ENCODE data around the gene SLC39A11. TPM values are rescaled to one million over a fixed set of nuclear protein-coding genes. Genes with fewer than 3 reads are reported as not detected.

The SLC39A11 gene
- total RNA-seq, 2 experiments from 2014 or later = 25.6 to 51.5 TPM

- Histone ChIP-seq H3K27ac (ENCODE audit: low read depth, low read length, poor library complexity, severe bottlenecking) (no peak overlapping the region), H2AFZ (ENCODE audit: low read length) (no peak overlapping the region), H3K79me2 (ENCODE audit: insufficient read depth, low read depth, low read length) (no peaks in the 10 kb centered on the region), H3K9me2 (ENCODE audit: insufficient read depth, low read length) (no peaks in the 10 kb centered on the region), H3K36me3 (ENCODE audit: insufficient read depth, low read length) (no peaks in the 10 kb centered on the region), H3K4me3 (ENCODE audit: low read depth, low read length, poor library complexity, severe bottlenecking) (no peak overlapping the region), H3K9me3 (ENCODE audit: low read length) (no peaks in the 10 kb centered on the region), H3K4me1 (ENCODE audit: insufficient read depth, low read length, poor library complexity, severe bottlenecking) (no peaks in the 10 kb centered on the region), H3K4me2 (ENCODE audit: low read length) (no peak overlapping the region), H4K20me1 (ENCODE audit: insufficient read depth, low read length) (no peaks in the 10 kb centered on the region)
- intact Hi-C loops (cut with micrococcal nuclease; ENCODE audit: unreplicated experiment) = no loop called here
- ChIA-PET POLR2A (interaction anchor here (1.0 to 1.3 kb wide), 2 partner anchors 8 to 9 kb away, joined by 3 to 5 read pairs; no protein-coding TSS in a partner anchor), CTCF (ENCODE audit: unreplicated experiment) (no interaction called here)
- no TSS peak for BruUV-seq (replicated peaks)
- DNase-seq (ENCODE audit: low spot score) = no peak
- no peak for TF ChIP-seq EZH2phosphoT487 (IDR thresholded peaks at IDR 0.05; ENCODE audit: borderline replicate concordance, low read depth, low read length)
- no peak for TF ChIP-seq CTCF (conservative IDR thresholded peaks at IDR 0.05; ENCODE audit: low read length)
Measured at GRCh38 chr17:72931635-72932034, 160.9 kb downstream of the SLC39A11 start.

- TF ChIP-seq CTCF (conservative IDR thresholded peaks at IDR 0.05; ENCODE audit: low read length) (no peak), EZH2phosphoT487 (IDR thresholded peaks at IDR 0.05; ENCODE audit: borderline replicate concordance, low read depth, low read length) (no peak)
- Histone ChIP-seq H3K36me3 (ENCODE audit: insufficient read depth, low read length) (no peaks in the 10 kb centered on the region), H3K4me1 (ENCODE audit: insufficient read depth, low read length, poor library complexity, severe bottlenecking) (no peaks in the 10 kb centered on the region), H3K27ac (ENCODE audit: low read depth, low read length, poor library complexity, severe bottlenecking) (no peak overlapping the region), H3K9me2 (ENCODE audit: insufficient read depth, low read length) (no peaks in the 10 kb centered on the region), H3K79me2 (ENCODE audit: insufficient read depth, low read depth, low read length) (no peaks in the 10 kb centered on the region), H3K4me2 (ENCODE audit: low read length) (no peak overlapping the region), H3K9me3 (ENCODE audit: low read length) (no peaks in the 10 kb centered on the region), H2AFZ (ENCODE audit: low read length) (no peak overlapping the region), H3K4me3 (ENCODE audit: low read depth, low read length, poor library complexity, severe bottlenecking) (no peak overlapping the region), H4K20me1 (ENCODE audit: insufficient read depth, low read length) (no peaks in the 10 kb centered on the region)
- POLR2A ChIA-PET = interaction anchor here (1.0 to 1.3 kb wide), 2 partner anchors 8 to 9 kb away, joined by 3 to 5 read pairs; no protein-coding TSS in a partner anchor
- intact Hi-C loops (cut with micrococcal nuclease; ENCODE audit: unreplicated experiment) = no loop called here
- CTCF ChIA-PET (ENCODE audit: unreplicated experiment) = no interaction called here
- DNase-seq (ENCODE audit: low spot score) = peak; percentile 57
- BruUV-seq (replicated peaks) = no TSS peak
Measured at GRCh38 chr17:72931163-72931562, 161.3 kb downstream of the SLC39A11 start.

GRCh38 chr17:72930031-72930430 is 162.5 kb downstream of the SLC39A11 start:
- Histone ChIP-seq H3K36me3 (ENCODE audit: insufficient read depth, low read length) (no peaks in the 10 kb centered on the region), H3K9me2 (ENCODE audit: insufficient read depth, low read length) (no peaks in the 10 kb centered on the region), H3K4me3 (ENCODE audit: low read depth, low read length, poor library complexity, severe bottlenecking) (no peak overlapping the region), H3K79me2 (ENCODE audit: insufficient read depth, low read depth, low read length) (no peaks in the 10 kb centered on the region), H3K4me1 (ENCODE audit: insufficient read depth, low read length, poor library complexity, severe bottlenecking) (no peaks in the 10 kb centered on the region), H2AFZ (ENCODE audit: low read length) (no peak overlapping the region), H3K9me3 (ENCODE audit: low read length) (no peaks in the 10 kb centered on the region), H3K27ac (ENCODE audit: low read depth, low read length, poor library complexity, severe bottlenecking) (no peak overlapping the region), H4K20me1 (ENCODE audit: insufficient read depth, low read length) (no peaks in the 10 kb centered on the region), H3K4me2 (ENCODE audit: low read length) (no peak overlapping the region)
- BruUV-seq (replicated peaks) = no TSS peak
- DNase-seq (ENCODE audit: low spot score) = no peak
- ChIA-PET CTCF (ENCODE audit: unreplicated experiment) (no interaction called here), POLR2A (no interaction called here)
- no peak for TF ChIP-seq EZH2phosphoT487 (IDR thresholded peaks at IDR 0.05; ENCODE audit: borderline replicate concordance, low read depth, low read length)
- no peak for TF ChIP-seq CTCF (conservative IDR thresholded peaks at IDR 0.05; ENCODE audit: low read length)
- intact Hi-C loops (cut with micrococcal nuclease; ENCODE audit: unreplicated experiment) = no loop called here

Data from OCI-LY7 (cell line).